ENCODE measurements around the gene FIBIN. TPM values are rescaled to one million over a fixed set of nuclear protein-coding genes. Genes with fewer than 3 reads are reported as not detected.

FIBIN gene
- total RNA-seq, 1 experiment from 2014 or later, result 0.37 TPM

- TF ChIP-seq KAT7 (CRISPR knock-in tag; IDR thresholded peaks at IDR 0.05; ENCODE audit: borderline replicate concordance) (no peak), ZNF263 (CRISPR knock-in tag; IDR thresholded peaks at IDR 0.05; ENCODE audit: low read depth) (no peak), FOXP4 (CRISPR knock-in tag; IDR thresholded peaks at IDR 0.05) (no peak), HMGA2 (CRISPR knock-in tag; IDR thresholded peaks at IDR 0.05) (no peak)
Measured at GRCh38 chr11:27012234-27012921, 18.5 kb downstream of the FIBIN start (continued).

- no peak overlapping the region for H3K4me3 Mint-ChIP-seq
- no peaks in the 10 kb centered on the region for H3K9me3 Mint-ChIP-seq
- no peaks in the 10 kb centered on the region for H3K27me3 Mint-ChIP-seq (ENCODE audit: low read depth)
- CTCF ChIA-PET, result no interaction called here
- H3K4me1 Mint-ChIP-seq, result peaks cover 6% of the 10 kb centered on the region; the same call in 1 of the 2 replicates
- TF ChIP-seq JUN (CRISPR knock-in tag; IDR thresholded peaks at IDR 0.05) (no peak), ZNF263 (CRISPR knock-in tag; IDR thresholded peaks at IDR 0.05; ENCODE audit: low read depth) (no peak), NR3C1 (CRISPR knock-in tag; conservative IDR thresholded peaks at IDR 0.05; ENCODE audit: low read depth) (no peak), ZNF671 (CRISPR knock-in tag; IDR thresholded peaks at IDR 0.05) (no peak), GRHL2 (CRISPR knock-in tag; IDR thresholded peaks at IDR 0.05; ENCODE audit: insufficient replicate concordance, severe bottlenecking) (no peak), CBFB (CRISPR knock-in tag; IDR thresholded peaks at IDR 0.05; ENCODE audit: low read depth) (no peak)
- H3K27ac Mint-ChIP-seq, result no peak overlapping the region
- no peak for ATAC-seq
- no peaks in the 10 kb centered on the region for H3K36me3 Mint-ChIP-seq
- DNase-seq (ENCODE audit: low spot score), result no peak
- POLR2A ChIA-PET, result no interaction called here
Measured at GRCh38 chr11:27013781-27014361, 20.0 kb downstream of the FIBIN start.

GRCh38 chr11:27018902-27019529 lies 25.1 kb downstream of the FIBIN start:
- TF ChIP-seq STAT6 (CRISPR knock-in tag; conservative IDR thresholded peaks at IDR 0.05; ENCODE audit: low read depth), result no peak
- no peak for TF ChIP-seq PRDM15 (CRISPR knock-in tag; IDR thresholded peaks at IDR 0.05)
- TF ChIP-seq USF2 (CRISPR knock-in tag; IDR thresholded peaks at IDR 0.05), result no peak
- TF ChIP-seq ZNF232 (CRISPR knock-in tag; IDR thresholded peaks at IDR 0.05), result no peak
- TF ChIP-seq ZNF425 (CRISPR knock-in tag; conservative IDR thresholded peaks at IDR 0.05), result no peak
- no peak for TF ChIP-seq GRHL2 (CRISPR knock-in tag; IDR thresholded peaks at IDR 0.05; ENCODE audit: insufficient replicate concordance, severe bottlenecking)
- TF ChIP-seq ZNF219 (CRISPR knock-in tag; IDR thresholded peaks at IDR 0.05; ENCODE audit: borderline replicate concordance), result no peak
- no peaks in the 10 kb centered on the region for H3K4me1 Mint-ChIP-seq
- H3K4me3 Mint-ChIP-seq, result no peak overlapping the region
- DNase-seq (ENCODE audit: low spot score), result no peak
- POLR2A ChIA-PET, result no interaction called here
- CTCF ChIA-PET, result no interaction called here
- H3K9me3 Mint-ChIP-seq, result no peaks in the 10 kb centered on the region
- no peak for ATAC-seq
- no peaks in the 10 kb centered on the region for H3K27me3 Mint-ChIP-seq (ENCODE audit: low read depth)
- H3K36me3 Mint-ChIP-seq, result no peaks in the 10 kb centered on the region
- no peak overlapping the region for H3K27ac Mint-ChIP-seq
